Mucosa of gallbladder (tissue), 1 donor: ENCODE results near the gene FMNL2. TPM values are rescaled to one million over a fixed set of nuclear protein-coding genes. Genes with fewer than 3 reads are reported as not detected.

ENCODE experiments used
- DNase-seq: peaks from one replicate; pipeline ENCODE4 v3.0.0-alpha.2; 2020; ENCODE audit warnings: low spot score
- total RNA-seq: library from RNA; stranded (reverse); gene quantifications from one replicate; pipeline ENCODE4 v1.2.1, GENCODE V29; 2021
- donor health status: DM: no; HTN: no; CAD: no.

FMNL2 gene
- total RNA-seq, 1 donor from 2014 or later = 24.7 TPM

DNA sequence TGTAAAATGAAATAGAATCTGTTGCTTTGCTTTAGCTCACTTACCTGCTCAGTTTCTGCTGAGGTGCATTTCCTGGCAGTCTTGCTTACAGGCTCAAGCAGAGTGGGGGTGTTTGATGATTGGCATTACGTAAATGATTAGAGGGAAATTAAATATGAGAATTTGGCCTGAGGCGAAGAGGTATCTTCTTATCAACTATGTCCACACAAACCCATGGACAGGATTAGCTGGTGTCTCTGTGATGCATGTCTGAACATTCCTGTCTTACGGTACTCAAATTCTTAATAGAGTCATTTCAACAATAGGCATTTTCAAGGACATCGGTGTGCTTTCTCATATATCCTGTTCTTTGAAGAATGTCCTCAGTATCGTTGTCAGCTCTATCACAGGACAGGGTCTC is 280.2 kb downstream of the FMNL2 start:
- no peak for DNase-seq

- no peak for DNase-seq
Observed at GRCh38 chr2:152617456-152618192, 282.6 kb downstream of the FMNL2 start.

DNA sequence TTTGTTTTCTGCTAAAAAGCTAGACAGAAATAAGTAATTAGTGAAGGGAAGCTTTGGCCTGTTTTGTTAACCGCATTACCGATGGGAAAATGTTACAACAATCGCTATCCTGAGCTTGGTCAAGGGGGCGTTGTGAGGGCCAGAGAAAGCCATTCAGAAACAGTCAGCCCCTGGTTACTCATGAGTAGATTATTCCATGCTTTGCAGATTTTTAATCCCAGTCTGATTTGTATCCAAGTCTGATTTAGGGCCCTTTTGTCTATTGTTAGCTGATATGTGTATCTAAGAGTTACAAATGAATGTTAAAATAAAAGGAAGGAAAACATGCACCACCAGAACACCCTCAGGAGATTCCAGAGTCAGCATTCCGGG is 283.2 kb downstream of the FMNL2 start:
- DNase-seq = no peak

DNA sequence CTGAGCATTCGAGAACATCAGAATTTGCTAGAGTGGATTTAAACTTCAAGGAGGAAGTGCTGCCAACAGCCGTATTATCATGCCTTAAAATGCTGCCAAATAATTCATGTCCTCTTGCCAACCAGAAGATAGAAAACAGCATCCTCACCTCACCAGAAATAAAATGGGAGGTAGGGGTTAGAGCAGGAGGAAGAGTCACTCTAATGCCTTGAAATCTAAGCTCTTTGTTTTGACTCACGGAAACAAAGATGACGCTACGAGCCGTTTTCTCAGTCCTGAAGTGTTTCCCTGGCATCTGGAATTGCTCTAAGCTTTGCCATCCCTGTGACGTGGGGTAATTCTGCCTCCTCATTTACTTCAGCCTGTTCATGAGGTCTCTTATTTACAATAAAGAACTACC is 285.2 kb downstream of the FMNL2 start:
- DNase-seq = peak; percentile 38

DNA sequence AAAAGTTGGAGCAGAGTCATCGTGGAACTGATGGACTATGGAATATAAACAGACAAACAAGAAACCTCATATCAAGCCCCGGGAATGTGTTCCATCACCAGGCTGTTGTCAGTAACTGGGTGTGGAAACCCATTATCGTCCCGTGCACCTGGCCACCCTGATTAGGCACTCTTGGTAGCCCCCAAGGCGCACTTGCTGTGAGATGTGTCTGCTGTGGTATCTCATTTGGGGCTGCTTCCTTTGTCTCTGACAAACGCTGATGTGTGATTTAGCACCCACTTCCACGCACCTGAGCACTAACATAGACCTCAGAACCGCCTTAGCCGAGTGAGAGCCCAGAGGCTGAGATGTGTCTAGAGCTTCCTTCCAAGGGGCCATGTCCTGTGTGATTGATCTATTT is 286.0 kb downstream of the FMNL2 start:
- no peak for DNase-seq

DNA sequence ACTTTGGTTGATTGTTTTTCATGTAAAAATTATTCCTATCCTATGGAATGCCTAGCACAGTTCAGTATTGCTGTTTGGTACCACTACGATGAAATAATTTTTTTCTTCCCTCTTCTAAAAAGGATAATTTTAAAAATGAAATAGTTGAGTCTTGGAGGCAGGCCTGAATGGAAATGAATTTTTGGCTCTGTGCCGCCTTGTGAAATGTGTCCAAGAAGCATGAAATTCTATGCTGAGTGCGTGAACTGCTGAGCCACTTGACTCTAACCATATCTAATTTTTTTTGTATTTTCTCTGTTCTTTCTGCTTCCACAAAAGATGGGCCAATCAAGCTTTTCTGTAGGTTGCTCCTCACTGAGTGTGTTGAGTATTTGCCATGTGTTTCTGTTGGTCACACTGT is 287.2 kb downstream of the FMNL2 start:
- DNase-seq = no peak

DNA sequence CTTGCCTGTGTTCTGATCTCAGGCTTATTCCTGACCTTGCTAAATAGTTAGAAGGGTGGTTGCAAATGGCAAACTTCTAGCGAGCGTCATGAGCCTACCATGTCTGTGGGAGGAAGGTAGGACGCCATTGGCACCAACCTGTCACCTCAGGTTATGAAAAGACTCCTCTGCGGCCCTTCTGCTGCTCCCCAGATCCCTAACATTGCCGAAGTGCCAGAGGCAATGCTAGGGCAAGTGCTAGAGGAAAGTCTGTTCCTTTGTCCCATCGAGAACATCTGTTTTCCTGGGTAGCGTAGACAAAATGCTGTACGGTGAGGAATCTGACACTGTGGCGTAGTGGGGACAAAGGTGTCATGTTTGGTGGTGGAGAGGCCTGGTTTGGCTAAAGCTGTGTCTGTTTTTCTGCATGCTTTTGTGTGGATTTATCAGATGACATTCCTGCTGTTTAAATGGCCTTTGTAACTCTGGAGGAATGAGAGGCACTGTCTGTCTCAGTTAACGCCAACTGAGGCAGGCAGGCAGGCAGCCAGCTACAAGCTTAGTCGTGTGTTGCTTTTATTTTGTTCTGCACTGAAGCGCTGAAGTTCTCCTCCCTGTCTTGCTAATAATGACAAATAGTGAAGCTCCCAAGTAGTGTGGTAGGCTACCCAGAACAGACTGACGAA is 288.2 kb downstream of the FMNL2 start:
- no peak for DNase-seq

- DNase-seq = no peak
Observed at GRCh38 chr2:152623775-152624174, 288.8 kb downstream of the FMNL2 start.

DNA sequence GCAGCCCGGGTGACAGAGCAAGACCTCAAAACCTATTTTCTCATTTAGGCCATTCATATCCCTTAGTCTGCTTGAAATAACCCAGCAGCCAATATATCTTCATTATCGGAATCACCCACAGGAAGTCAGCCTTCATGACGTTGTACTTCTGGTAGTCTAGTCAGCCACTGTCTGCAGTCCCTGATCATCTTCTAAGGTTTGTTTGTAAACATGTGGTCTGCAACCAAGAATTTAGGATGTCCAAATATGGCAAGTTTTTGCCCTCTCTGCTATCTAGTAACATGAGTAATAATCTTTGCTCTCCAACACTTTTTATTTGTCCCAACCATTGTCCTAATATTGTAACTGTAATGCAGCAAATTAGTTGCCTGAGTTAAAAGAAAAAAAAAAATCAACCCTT is 289.8 kb downstream of the FMNL2 start:
- DNase-seq = no peak

DNA sequence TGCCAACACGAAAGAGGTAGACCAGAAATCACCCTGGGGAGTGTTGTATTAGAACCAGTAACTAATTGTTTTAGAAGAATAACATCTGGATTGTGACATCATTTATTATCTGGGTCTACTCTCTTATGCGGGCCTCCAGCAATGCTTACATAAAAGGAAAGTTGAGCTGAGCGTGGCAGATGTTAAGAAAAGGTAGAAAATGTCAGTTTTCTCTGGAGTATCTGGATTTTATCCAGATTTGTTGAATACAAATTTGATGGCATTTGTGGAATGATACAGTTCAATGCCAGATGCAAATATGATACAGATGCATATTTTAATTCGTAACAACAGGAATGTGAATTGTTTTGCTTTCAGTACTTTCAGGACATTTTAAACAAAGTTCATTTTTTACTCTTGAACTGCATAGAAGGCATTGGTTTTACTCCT is 292.0 kb downstream of the FMNL2 start:
- DNase-seq = no peak

DNA sequence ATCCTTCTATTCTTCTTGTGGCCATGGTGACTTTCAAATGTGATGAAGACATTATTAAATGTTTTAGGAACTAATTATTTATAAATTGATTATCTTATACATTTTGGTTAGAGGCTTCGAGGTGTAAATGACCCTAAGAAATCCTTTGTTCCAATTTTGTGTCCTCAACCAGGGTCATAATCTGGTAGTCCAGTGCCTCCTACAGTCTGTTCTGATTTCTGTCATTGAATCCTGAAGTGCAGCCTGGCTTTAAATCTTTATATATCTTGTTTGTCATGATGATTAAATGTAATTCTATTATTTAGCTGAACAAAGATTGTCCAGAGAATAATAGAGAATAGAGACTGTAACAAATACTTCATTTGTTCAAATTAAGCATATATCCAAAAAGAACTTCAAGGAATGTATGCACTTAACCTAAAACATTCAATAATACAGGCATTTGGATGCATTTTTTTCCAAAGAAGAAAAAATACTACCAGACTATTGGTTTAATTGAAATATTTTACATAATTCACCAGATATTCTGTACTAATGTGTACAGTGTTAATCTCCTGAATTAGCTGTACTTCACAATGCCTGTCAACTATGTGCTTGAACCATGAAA is 292.5 kb downstream of the FMNL2 start:
- DNase-seq = no peak

GRCh38 chr2:152629202-152629601 is 294.2 kb downstream of the FMNL2 start:
- no peak for DNase-seq

GRCh38 chr2:152630466-152630865 is 295.5 kb downstream of the FMNL2 start:
- no peak for DNase-seq

- no peak for DNase-seq
Observed at GRCh38 chr2:152632736-152633135, 297.8 kb downstream of the FMNL2 start.

- peak; percentile 59 for DNase-seq
Observed at GRCh38 chr2:152635635-152636298, 300.8 kb downstream of the FMNL2 start.

DNA sequence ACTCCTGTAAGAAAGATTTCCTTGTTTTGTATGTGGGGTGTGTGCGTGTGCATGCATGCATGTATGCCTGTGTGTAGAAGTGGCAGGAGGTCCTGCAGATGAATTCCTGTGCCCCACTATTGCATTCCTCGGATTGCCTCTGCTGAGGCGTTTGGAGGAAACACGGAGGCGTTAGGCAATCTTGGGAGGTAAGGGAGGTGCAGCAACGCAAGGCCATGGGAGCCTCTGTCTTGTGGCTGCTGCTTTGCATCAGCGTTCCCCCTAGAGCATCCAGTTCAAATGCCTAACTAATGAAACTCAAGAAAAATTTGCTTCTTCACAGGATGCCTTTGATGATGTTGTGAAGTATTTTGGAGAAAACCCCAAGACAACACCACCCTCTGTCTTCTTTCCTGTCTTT is 302.3 kb downstream of the FMNL2 start:
- DNase-seq = no peak

GRCh38 chr2:152638056-152638455 is 303.1 kb downstream of the FMNL2 start:
- no peak for DNase-seq

- no peak for DNase-seq
Observed at GRCh38 chr2:152638590-152638989, 303.6 kb downstream of the FMNL2 start.

- DNase-seq = no peak
Observed at GRCh38 chr2:152644189-152644873, 309.4 kb downstream of the FMNL2 start.

GRCh38 chr2:152646264-152646663 is 311.3 kb downstream of the FMNL2 start:
- DNase-seq = no peak

- DNase-seq = no peak
Observed at GRCh38 chr2:152646775-152647174, 311.8 kb downstream of the FMNL2 start.

GRCh38 chr2:152647552-152647951 is 312.6 kb downstream of the FMNL2 start:
- DNase-seq = peak; percentile 21
